Measurements from ENCODE around the gene CTU2.
"Not testable (repeated sequence)": the region's sequence is repeated elsewhere in the genome, so short reads cannot be mapped to it uniquely, and the experiment has no call there.

Gene CTU2

DNA sequence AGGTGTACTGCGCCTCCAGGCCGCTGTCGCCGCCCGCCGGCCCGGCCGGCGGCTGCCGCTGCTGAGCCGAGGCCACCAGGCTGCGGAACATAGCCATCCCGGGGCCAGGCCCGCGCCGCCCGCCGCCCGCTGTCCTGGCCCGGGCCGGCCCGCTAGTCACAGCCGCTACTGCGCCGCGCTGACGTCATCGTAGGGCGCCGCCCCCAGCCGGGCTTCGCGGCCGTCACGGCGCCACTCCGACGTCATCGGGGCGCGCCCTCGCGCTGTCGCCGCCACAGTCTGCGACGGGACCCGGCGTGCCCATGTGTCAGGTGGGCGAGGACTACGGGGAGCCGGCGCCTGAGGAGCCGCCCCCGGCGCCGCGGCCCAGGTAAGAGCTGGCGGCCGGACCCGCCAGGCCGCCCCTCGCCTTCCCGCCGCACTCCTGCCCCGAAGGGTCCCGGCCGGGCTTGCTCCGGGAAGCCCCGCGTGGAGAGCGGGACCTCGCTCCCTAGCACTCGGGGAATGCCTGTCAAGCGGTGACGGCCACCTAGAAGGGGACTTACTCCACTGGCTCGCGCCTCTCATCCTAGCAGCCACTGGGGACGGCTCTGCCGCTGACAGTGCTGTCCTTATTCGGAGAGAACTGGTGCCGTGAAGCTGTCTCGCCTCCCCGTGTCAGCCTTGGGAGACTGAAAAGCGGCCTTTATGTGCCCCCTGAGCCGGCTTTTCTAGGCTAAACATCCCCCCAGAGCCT lies at the start of gene CTU2, which contains the start of gene RNF166:
Gene CTU2, plus strand, starts transcription at position 275 of the 736 bp plus-strand sequence. Its CDS starts 28 bp downstream, at position 303.
Gene RNF166, minus strand, starts transcription at position 180 of the 736 bp plus-strand sequence. Its CDS starts 83 bp downstream, at position 97.
- no peak for FAIRE-seq

DNA sequence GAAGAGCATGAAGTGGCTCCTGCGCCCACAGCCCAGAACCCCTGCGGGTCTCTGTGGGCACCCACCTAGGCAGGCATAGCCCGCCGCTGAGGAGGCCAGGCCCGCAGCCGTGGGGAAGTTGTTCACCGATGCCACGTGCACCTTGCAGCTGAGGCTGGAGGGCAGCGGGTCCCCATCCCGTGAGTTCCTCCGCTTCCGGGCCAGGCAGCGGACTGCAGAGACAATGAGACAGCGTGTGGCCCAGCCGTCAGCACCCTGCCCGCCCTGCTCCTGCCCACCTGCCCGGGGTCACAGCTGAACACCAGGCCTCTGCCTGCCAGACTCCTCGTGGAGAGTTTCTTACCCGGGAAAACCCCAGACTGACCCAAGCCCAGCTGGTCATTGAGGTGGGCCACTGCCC lies 48.9 kb upstream of the CTU2 start:
- FAIRE-seq, result no peak

DNA sequence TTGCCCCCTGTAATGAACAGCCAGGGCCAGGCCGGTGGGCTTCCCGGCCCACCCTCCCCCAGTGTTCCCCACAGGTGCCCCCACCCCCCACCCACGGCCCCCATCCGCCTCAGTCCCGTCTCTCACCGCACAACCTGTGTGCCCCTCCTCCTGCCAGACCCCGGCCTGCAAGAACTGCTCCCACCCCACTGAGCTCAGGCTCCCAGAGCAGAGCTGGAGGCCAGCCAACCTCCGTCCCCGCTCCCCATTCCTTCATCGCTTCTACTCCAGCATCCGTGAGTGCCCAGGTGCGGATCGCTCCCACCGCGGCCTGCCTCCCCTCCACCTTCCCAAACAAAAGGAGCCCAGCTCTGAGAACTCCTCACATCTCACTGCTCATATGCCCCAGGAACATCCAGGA lies 47.6 kb upstream of the CTU2 start:
- no peak for FAIRE-seq

DNA sequence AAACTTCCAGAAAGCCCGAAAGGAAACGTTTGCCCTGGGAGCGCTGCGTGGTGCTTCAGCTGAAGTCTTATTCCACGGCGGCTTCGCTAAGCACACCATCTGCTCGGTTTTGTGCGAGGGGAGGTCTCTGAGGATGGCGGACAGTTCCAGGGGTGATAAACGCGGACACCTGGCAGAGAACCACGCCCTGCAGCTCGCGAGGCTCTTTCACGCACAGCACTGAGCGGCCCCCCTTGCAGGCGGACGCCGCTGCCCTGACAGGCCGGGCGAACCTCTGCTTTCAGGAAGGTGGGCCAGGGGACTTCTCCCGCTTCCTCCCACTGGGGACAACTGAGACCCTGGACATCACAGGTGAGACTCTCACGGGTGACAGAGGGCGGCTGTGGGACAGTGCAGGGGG lies 47.1 kb upstream of the CTU2 start:
- no peak for FAIRE-seq

DNA sequence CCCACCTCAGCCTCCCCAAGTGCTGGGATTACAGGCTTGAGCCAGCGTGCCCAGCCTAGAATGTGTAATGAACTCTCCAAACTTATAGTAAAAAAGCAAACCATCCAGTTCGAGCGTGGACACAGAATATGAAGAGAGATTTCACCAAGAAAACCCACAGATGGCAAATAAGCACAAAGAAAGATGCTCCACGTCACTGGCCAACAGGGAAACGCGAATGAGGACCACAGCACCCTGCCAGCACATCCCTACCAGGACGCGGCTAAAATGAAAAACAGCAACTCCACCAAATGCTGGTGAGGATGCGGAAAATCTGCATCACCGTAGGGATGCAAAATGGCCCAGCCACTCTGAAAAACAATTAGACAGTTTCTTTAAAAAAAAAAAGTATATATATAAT lies 44.8 kb upstream of the CTU2 start:
- FAIRE-seq, result no peak

DNA sequence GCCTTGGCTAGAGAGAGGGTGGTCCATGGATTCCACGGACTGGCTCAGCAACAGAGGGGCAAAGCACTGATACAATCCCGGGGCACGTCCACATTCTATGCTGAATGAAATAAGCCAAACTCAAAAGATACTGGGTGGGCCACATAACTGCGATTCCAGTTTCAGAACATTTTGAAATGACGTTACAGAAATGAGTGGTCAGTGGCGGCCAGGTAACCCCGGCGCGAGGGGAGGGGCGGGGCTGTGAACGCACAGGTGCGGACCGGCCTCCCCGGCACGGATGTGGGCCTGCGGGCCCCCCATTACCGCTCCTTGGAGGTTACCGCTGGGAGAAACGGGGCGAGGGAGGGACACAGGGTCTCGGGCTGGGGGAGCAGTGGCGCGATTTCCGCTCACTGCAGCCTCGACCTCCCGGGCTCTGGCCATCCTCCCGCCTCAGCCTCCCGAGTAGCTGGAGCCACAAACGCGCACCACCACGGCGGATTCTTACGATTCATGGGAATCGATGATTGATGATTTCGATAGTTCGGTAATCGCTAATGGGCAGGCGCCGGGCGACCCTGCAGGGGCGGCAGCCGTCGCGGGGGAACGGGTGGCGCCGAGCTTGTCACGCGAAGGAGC lies 44.0 kb upstream of the CTU2 start:
- FAIRE-seq, result no peak

DNA sequence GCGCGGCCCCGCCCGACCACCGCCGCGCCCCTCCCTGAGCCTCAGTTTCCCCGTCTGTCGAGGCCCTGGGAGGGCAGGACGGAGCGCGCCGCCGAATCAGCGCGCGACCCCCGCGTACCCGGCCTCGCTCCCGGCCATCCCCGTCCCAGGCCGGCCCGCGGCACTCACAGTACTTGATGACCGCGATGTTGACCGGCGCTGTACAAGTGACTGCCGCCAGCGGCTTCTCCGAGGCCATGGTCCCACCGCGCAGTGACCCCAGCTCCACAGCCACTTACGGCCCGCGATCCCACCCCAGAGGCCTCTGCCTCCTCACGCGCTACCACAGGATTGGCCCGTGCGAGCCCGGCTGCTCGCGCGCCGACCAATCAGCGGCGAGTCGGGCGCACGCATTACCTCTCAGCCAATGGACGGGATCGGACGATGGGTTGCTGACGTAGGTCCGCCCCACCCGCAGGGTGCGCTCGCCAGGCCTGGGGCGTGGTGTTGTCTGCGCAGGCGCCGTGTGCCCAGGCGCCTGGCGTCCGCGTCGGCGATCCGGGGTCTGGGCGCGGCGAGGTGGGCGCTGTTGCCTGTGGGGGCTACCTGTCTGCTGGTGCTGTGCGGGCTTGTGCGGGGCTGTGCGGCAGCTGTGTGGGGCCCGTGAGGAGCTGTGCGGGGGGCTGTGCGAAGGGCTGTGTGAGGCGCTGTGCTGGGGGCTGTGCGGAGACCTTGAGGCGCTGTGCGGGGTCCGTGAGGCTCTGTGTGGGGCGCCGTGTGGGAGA lies 43.3 kb upstream of the CTU2 start, which contains the start of gene MVD:
Gene MVD, minus strand, starts transcription at position 249 of the 764 bp plus-strand sequence. Its CDS starts 11 bp downstream, at position 238.
- peak; percentile 90 for FAIRE-seq

- FAIRE-seq, result no peak
Observed at GRCh38 chr16:88665148-88665547, 41.2 kb upstream of the CTU2 start.

DNA sequence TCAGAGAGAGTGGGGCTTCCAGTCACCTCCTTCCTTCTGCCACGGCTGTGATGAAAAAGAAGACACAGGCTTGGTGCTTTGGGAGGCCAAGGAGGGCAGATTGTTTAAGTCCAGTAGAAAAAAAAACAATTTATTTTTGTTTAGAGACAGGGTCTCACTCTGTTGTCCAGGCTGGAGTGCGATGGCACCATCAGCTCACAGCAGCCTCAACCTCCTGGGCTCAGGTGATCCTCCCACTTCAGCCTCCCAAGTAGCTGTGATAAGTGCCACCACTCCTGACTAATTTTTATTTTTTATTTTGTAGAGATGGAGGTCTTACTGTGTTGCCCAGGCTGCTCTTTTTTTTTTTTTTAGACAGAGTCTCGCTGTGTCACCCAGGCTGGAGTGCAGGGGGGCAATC lies 40.7 kb upstream of the CTU2 start:
- no peak for FAIRE-seq

DNA sequence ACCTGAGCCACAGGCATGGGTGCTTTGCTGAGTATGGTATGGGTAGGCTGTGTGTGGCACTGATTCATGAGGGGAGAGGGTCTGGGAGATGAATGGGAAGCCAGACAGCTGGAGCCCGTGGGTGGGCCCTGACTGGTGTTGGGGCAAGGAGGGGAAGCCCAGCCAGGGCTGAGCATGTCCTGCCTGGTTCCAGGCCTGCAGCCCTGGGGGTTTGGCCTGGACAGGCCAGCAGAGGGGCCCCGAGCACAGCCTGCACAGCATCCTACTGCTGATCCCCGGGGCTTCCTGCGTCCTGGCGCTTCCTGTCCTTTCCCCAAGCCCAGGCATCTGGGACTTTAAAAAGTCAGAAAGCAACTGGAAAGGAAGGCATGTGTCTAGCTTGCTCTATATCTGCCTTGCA lies 38.8 kb upstream of the CTU2 start:
- no peak for FAIRE-seq

DNA sequence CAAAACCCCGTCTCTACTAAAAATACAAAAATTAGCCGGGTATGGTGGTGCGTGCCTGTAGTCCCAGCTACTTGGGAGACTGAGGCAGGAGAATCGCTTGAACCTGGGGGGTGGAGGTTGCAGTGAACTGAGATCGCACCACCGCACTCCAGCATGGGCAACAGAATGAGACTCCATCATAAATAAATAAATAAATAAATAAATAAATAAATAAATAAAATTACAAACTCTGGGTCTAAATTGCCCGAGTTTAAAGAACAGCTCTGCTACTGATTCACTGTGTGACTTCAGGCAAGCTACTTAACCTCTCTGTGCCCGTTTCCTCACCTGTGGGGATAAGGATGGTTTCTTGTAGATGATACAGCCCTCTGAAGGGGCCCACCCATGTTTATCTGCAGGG lies 36.8 kb upstream of the CTU2 start:
- FAIRE-seq, result not testable (repeated sequence)

GRCh38 chr16:88669980-88670379 lies 36.3 kb upstream of the CTU2 start:
- FAIRE-seq, result no peak

- FAIRE-seq, result no peak
Observed at GRCh38 chr16:88671806-88672205, 34.5 kb upstream of the CTU2 start.

- FAIRE-seq, result no peak
Observed at GRCh38 chr16:88672776-88673175, 33.5 kb upstream of the CTU2 start.

DNA sequence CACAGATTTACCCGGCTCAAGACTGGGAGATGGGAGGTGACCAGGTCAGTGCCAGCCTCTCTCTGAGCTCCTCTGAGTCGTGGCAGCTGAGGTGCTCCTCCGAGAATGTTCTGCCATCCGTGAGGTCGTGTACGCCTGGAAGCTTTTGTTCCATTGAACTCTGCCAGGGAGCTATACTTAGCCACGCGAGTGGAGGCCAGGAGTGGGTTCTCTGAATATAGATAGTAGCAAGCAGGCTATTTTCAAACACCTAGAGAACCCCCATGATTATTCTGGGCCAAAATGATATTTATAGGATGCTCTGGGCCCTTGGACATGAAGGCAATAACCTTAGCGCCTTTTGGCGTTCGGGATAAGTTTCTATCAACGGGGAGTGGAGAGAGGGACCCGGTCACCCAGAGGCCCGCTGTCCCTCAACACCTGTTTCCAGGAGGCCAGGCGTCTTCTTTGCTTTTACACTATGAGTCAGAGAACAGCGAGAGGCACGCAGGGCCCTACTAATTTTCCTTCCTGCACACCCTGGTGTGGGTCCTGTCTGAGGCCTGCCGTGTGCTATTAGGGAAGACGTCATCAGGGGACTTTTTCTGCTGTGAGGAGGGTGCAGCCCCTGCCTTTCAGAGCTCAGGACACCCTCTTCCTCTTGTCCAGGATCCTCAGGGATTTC lies 32.5 kb upstream of the CTU2 start:
- FAIRE-seq, result no peak

DNA sequence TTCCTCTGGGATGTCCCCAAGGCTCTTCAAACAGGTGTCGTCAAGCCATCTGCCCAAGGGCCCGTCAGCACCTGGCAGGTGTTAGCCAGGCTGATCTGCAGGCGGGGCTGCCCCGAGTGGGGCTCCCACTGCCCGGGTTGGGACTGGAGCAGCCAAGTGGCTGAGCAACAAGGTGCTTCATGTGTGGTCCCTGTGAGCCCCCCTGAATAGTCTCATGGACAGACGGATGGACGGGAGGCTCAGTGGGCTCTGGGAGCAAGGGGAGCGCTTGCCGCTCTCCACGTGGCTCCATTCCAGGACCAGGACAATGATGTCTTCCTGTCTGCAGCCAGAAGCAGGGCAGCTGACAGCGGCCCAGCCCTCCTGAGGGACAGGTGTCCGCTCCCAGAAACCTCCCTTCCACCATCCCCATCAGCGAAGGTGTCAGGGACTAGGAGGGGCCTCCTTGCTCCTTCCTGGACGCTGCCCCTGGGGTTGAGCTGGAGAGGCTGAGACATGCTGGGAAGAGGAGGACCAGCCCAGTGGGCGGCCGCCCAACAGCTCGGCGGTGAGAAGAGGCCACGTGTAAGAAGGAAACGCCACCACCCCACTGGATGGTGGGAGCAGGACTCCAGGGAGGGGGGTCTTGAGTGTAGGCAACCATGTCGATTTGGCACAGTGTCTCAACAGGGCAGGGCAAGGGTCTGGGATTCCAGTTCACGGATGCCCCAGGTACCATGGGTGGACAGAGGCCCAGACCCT lies 29.6 kb upstream of the CTU2 start:
- no peak for FAIRE-seq

GRCh38 chr16:88677721-88678120 lies 28.6 kb upstream of the CTU2 start:
- no peak for FAIRE-seq

- no peak for FAIRE-seq
Observed at GRCh38 chr16:88678224-88678979, 27.9 kb upstream of the CTU2 start.

- FAIRE-seq, result no peak
Observed at GRCh38 chr16:88680554-88681083, 25.7 kb upstream of the CTU2 start.

GRCh38 chr16:88681084-88681680 lies 25.1 kb upstream of the CTU2 start:
- FAIRE-seq, result no peak

All from endometrium (tissue), 2 donors.